Large intestine (tissue), 3 donors: ENCODE measurements around the gene KLK12. TPM values are rescaled to one million over a fixed set of nuclear protein-coding genes. Genes with fewer than 3 reads are reported as not detected.

Experiments
- DNase-seq, 2 donors: peaks; one replicate each; pipeline versions ENCODE4 v3.0.0 to v3.0.0-alpha.2; 2013
- H3K27ac ChIP-seq: one replicate; pipeline ENCODE4 v1.5.1; 2013; ENCODE audit warnings: low read length
- H3K27me3 ChIP-seq: 2 replicates; pipeline ENCODE4 v1.6.1; 2013; ENCODE audit warnings: low read length; ENCODE audit not compliant: control insufficient read depth, insufficient read depth
- H3K36me3 ChIP-seq: 2 replicates; pipeline ENCODE4 v1.6.1; 2013; ENCODE audit warnings: low read length; ENCODE audit not compliant: control insufficient read depth, insufficient read depth
- H3K4me1 ChIP-seq: one replicate; pipeline ENCODE4 v1.6.1; 2013; ENCODE audit warnings: low read length; ENCODE audit not compliant: control insufficient read depth, insufficient read depth
- H3K4me3 ChIP-seq: one replicate; pipeline ENCODE4 v1.5.1; 2013; ENCODE audit warnings: low read length
- H3K9me3 ChIP-seq: one replicate; pipeline ENCODE4 v1.6.1; 2013; ENCODE audit warnings: mild to moderate bottlenecking, low read depth, low read length, moderate library complexity; ENCODE audit not compliant: control insufficient read depth
- WGBS: methylation state at CpG from one replicate; pipeline ENCODE4 v1.1.5; 2013; ENCODE audit warnings: low lambda C conversion rate; ENCODE audit not compliant: insufficient coverage; 5-methylcytosine and 5-hydroxymethylcytosine counted together
- polyA plus RNA-seq: library from polyadenylated mRNA; unstranded; fragments of 120-200 nt; gene quantifications from one replicate; pipeline ENCODE4 v1.2.1, GENCODE V29; 2013

KLK12 gene
- polyA plus RNA-seq, 1 donor, result 2.4 TPM

- H3K4me3 ChIP-seq, result no peak overlapping the region
- no peaks in the 10 kb centered on the region for H3K4me1 ChIP-seq
- no peaks in the 10 kb centered on the region for H3K36me3 ChIP-seq
- H3K9me3 ChIP-seq, result no peaks in the 10 kb centered on the region
- H3K27me3 ChIP-seq, result peaks cover 2% of the 10 kb centered on the region
- H3K27ac ChIP-seq, result no peak overlapping the region
- DNase-seq, result no peak
Observed at GRCh38 chr19:51055866-51056265, 21.1 kb upstream of the KLK12 start.

DNA sequence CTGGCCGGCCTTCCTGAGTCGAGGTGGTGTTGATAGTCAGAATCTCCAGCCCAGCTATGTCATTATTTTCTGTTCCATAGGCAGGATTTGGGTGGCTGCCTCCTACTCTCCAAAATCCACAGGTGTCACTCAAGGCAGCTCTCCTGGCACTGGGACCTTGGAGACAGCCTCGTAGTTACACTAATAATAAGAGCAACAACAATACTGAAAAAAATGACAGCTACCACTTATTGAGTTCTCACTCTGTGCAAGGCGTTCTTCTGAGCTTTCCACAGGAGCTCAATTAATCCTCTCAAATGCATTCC lies 12.2 kb upstream of the KLK12 start:
- no CpG with 5 or more reads among the region's 4 CpGs for WGBS
- Histone ChIP-seq H3K4me3 (no peak overlapping the region), H3K27ac (no peak overlapping the region), H3K9me3 (no peaks in the 10 kb centered on the region), H3K4me1 (no peaks in the 10 kb centered on the region), H3K27me3 (no peaks in the 10 kb centered on the region), H3K36me3 (no peaks in the 10 kb centered on the region)
- DNase-seq, result no peak

DNA sequence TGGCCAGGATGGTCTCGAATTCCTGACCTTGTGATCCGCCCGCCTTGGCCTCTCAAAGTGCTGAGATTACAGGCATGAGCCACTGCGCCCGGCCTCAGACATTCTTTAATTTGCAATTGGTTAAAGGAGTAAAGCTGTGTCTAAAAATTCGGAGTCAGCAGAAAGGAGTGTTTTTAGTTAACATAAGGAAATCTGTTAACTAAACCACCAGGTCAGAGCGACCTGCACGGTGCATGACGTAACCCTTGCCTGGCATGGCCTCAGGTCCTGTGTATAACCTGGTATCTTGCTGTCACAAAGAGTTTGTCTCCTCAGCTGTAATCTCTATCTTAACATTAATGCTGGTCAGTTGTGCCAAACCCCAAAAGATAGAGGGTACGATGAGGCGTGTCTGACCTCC lies 9.5 kb upstream of the KLK12 start:
- H3K4me3 ChIP-seq, result no peak overlapping the region
- H3K27me3 ChIP-seq, result no peaks in the 10 kb centered on the region
- no CpG with 5 or more reads among the region's 11 CpGs for WGBS
- no peaks in the 10 kb centered on the region for H3K36me3 ChIP-seq
- no peaks in the 10 kb centered on the region for H3K4me1 ChIP-seq
- DNase-seq, result no peak
- no peak overlapping the region for H3K27ac ChIP-seq
- H3K9me3 ChIP-seq, result no peaks in the 10 kb centered on the region

DNA sequence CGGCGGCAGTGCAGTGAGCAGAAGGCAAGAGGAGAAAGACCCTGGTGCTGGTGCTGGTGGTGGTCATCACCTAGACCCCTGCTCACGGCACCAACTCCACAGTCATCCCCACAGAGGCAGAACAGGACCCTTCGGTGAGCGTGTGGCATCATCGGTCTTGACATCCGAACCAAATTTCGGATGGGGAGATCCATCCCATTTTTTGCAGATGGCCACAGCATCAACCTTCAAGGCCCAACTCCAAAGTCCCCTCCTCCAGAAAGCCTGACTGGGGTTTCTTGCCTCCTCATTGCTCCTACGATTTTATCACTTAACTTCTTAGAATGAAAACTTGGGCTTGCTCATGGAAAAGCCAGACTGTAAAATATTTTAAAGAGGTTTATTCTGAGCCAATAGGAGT lies 8.7 kb upstream of the KLK12 start:
- Histone ChIP-seq H3K4me3 (no peak overlapping the region), H3K9me3 (no peaks in the 10 kb centered on the region), H3K4me1 (no peaks in the 10 kb centered on the region), H3K27me3 (no peaks in the 10 kb centered on the region), H3K27ac (no peak overlapping the region), H3K36me3 (no peaks in the 10 kb centered on the region)
- DNase-seq, result no peak
- 100% methylated on average over 4 of the region's 9 CpGs for WGBS

DNA sequence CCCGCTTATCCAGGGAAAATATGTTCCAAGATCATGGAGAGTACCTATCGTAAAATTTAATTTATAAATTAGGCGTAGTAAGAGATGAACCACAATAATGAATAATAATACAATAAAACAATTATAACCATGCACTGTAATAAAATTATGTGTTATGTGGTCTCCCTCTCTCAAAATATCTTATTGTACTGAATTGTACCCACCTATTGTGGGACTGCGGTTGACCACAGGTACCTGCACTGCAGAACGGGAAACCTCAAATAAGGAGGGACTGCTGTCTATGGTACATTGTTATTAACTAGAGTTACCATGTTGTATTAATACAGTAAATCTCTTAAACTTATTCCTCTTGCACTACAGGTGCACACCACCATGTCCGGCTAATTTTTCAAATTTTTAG lies 5.3 kb upstream of the KLK12 start:
- no peak for DNase-seq
- H3K27ac ChIP-seq, result no peak overlapping the region
- WGBS, result 100% methylated on average over 1 of the region's 6 CpGs
- no peaks in the 10 kb centered on the region for H3K4me1 ChIP-seq
- no peaks in the 10 kb centered on the region for H3K36me3 ChIP-seq
- H3K4me3 ChIP-seq, result no peak overlapping the region
- H3K27me3 ChIP-seq, result no peaks in the 10 kb centered on the region
- H3K9me3 ChIP-seq, result no peaks in the 10 kb centered on the region

- H3K27me3 ChIP-seq, result peaks cover 2% of the 10 kb centered on the region
- H3K36me3 ChIP-seq, result no peaks in the 10 kb centered on the region
- DNase-seq, result no peak
- H3K4me3 ChIP-seq, result no peak overlapping the region
- 40% methylated on average over 3 of the region's 9 CpGs for WGBS
- H3K27ac ChIP-seq, result no peak overlapping the region
- no peaks in the 10 kb centered on the region for H3K4me1 ChIP-seq
- H3K9me3 ChIP-seq, result no peaks in the 10 kb centered on the region
Observed at GRCh38 chr19:51036519-51036918, 1.7 kb upstream of the KLK12 start.

DNA sequence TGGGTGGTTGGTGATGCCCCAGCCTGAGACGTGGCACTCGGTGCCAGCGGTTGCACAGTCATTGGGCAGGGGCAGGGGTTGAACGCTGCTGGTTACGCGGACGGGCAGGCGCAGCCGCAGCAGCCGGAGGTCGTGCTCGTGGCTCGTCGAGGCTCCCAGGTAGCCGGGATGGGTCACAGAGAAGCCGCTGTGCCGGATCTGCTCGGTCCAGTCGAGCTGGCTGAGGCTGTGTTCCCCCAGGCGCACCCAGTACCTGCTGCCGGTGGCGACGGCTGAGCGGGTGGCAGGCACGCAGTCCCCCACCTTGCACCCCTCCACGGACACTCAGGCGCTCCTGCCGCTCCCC lies 2.9 kb downstream of the KLK12 start:
- Histone ChIP-seq H3K36me3 (no peaks in the 10 kb centered on the region), H3K27ac (no peak overlapping the region), H3K27me3 (peaks cover 9% of the 10 kb centered on the region), H3K4me1 (no peaks in the 10 kb centered on the region), H3K9me3 (no peaks in the 10 kb centered on the region), H3K4me3 (no peak overlapping the region)
- no peak for DNase-seq
- no CpG with 5 or more reads among the region's 28 CpGs for WGBS

DNA sequence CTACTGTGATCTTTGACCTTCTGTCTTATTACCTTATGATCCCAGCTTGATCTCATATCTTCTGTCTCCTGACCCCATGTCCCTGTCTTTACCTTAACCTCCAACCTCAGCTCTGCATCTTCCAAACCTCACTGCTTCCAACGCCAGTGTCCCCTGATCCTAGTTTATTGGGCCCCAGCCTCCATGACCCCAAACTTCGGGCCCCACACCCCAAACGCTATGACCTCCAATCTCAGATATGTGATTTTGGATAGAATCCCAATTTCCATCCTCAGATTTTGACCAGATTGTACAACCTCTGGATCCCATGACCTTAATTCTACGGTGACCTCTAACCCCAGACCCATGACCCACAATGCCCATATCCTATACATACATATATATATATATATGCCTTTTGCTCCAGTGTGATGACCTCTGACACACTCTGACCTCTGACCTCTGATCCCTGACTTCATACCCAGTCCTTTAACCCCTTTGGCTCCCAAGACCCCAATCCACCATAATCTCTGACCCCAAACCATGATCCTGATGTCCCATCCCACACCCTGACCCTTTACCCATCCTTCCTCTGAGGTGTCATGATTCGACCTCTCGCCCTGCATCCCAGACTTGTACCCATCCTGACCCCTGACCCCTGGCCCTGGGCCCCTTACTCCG lies 3.5 kb downstream of the KLK12 start:
- H3K27ac ChIP-seq, result no peak overlapping the region
- DNase-seq, result no peak
- no CpG with 5 or more reads among the region's 7 CpGs for WGBS
- no peaks in the 10 kb centered on the region for H3K9me3 ChIP-seq
- no peaks in the 10 kb centered on the region for H3K36me3 ChIP-seq
- no peaks in the 10 kb centered on the region for H3K4me1 ChIP-seq
- peaks cover 9% of the 10 kb centered on the region for H3K27me3 ChIP-seq
- no peak overlapping the region for H3K4me3 ChIP-seq

GRCh38 chr19:51030631-51031030 lies 4.2 kb downstream of the KLK12 start:
- no peaks in the 10 kb centered on the region for H3K9me3 ChIP-seq
- WGBS, result 70% methylated on average over 2 of the region's 13 CpGs
- no peak for DNase-seq
- H3K27ac ChIP-seq, result no peak overlapping the region
- no peaks in the 10 kb centered on the region for H3K36me3 ChIP-seq
- no peaks in the 10 kb centered on the region for H3K4me1 ChIP-seq
- peaks cover 13% of the 10 kb centered on the region for H3K27me3 ChIP-seq
- H3K4me3 ChIP-seq, result no peak overlapping the region

- Histone ChIP-seq H3K4me1 (no peaks in the 10 kb centered on the region), H3K27me3 (peaks cover 14% of the 10 kb centered on the region), H3K9me3 (no peaks in the 10 kb centered on the region), H3K4me3 (no peak overlapping the region), H3K36me3 (no peaks in the 10 kb centered on the region), H3K27ac (no peak overlapping the region)
- DNase-seq, result no peak
- no CpG with 5 or more reads among the region's 2 CpGs for WGBS
Observed at GRCh38 chr19:51029718-51030117, 5.1 kb downstream of the KLK12 start.

DNA sequence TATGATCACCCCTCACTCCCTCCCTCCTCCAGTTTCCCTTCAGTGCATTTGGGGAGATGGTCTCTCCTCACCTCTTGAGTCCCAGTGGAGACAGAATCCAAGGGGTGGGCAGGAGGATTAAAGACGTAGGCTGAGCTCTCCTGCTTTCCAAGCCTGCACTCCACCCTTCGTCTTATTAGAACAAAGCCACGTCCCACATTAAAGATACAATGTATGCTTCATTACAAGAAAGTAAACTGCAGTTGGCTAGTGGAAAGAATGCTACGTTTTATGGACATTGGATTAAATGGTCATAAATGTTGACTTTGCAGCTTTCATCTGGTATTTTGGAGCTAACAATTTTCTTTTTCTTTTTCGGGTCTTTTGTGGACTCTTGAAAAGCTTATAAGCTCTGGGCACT lies 6.9 kb downstream of the KLK12 start:
- DNase-seq, result no peak
- Histone ChIP-seq H3K27ac (no peak overlapping the region), H3K4me1 (no peaks in the 10 kb centered on the region), H3K9me3 (no peaks in the 10 kb centered on the region), H3K36me3 (no peaks in the 10 kb centered on the region), H3K4me3 (no peak overlapping the region), H3K27me3 (peaks cover 14% of the 10 kb centered on the region)
- WGBS, result no CpG with 5 or more reads among the region's 5 CpGs
